HEK293T (cell line): ENCODE results near the gene SNX9.

Experiments used
- CTCF ChIA-PET: fragments of 350-600 bp; formaldehyde crosslinking; extraction: SDS; loops from one replicate; lab custom pipeline; 2021; ENCODE audit warnings: antibody characterized with exemption, inconsistent platforms; lab: Yijun Ruan, JAX
- POLR2A ChIA-PET: fragments of 350-600 bp; formaldehyde crosslinking; extraction: SDS; loops from one replicate; lab custom pipeline; 2020; ENCODE audit warnings: antibody characterized with exemption, inconsistent platforms; lab: Yijun Ruan, JAX
- DNase-seq: peaks from one replicate; pipeline ENCODE4 v3.0.0; 2012; ENCODE audit warnings: mixed read lengths; ENCODE audit errors: extremely low spot score
- ARNT ChIP-seq: fragments of 450-650 bp; IDR thresholded peaks from 2 replicates; pipeline ENCODE4 v1.6.1; 2017; ENCODE audit warnings: mild to moderate bottlenecking
- BHLHE40 ChIP-seq: fragments of 450-650 bp; IDR thresholded peaks from 2 replicates; pipeline ENCODE4 v1.6.1; 2016; ENCODE audit warnings: mild to moderate bottlenecking, moderate library complexity, borderline replicate concordance
- CTBP1 ChIP-seq: fragments of 450-650 bp; IDR thresholded peaks from 2 replicates; pipeline ENCODE4 v1.6.1; 2016; ENCODE audit warnings: borderline replicate concordance
- ELF4 ChIP-seq: fragments of 450-650 bp; IDR thresholded peaks from 2 replicates; pipeline ENCODE4 v1.6.1; 2017; ENCODE audit warnings: antibody characterized with exemption
- FOXA1 ChIP-seq: fragments of 450-650 bp; IDR thresholded peaks from 2 replicates; pipeline ENCODE4 v1.6.1; 2016; ENCODE audit warnings: mild to moderate bottlenecking
- FOXK2 ChIP-seq: fragments of 450-650 bp; IDR thresholded peaks from 2 replicates; pipeline ENCODE4 v1.6.1; 2016; ENCODE audit warnings: mild to moderate bottlenecking
- FOXM1 ChIP-seq: fragments of 450-650 bp; IDR thresholded peaks from 2 replicates; pipeline ENCODE4 v1.6.1; 2017; ENCODE audit warnings: mild to moderate bottlenecking, borderline replicate concordance
- HDGF ChIP-seq: fragments of 450-650 bp; IDR thresholded peaks from 2 replicates; pipeline ENCODE4 v1.6.1; 2017; ENCODE audit warnings: antibody characterized with exemption, borderline replicate concordance
- L3MBTL2 ChIP-seq: fragments of 450-650 bp; conservative IDR thresholded peaks from 2 replicates; pipeline ENCODE4 v1.6.1; 2016; ENCODE audit warnings: mild to moderate bottlenecking
- LEF1 ChIP-seq: fragments of 450-650 bp; IDR thresholded peaks from 2 replicates; pipeline ENCODE4 v1.6.1; 2017; ENCODE audit warnings: mild to moderate bottlenecking, borderline replicate concordance
- NFRKB ChIP-seq: fragments of 450-650 bp; IDR thresholded peaks from 2 replicates; pipeline ENCODE4 v1.6.1; 2016; ENCODE audit warnings: mild to moderate bottlenecking, moderate library complexity
- SP1 ChIP-seq: fragments of 450-650 bp; IDR thresholded peaks from 2 replicates; pipeline ENCODE4 v1.6.1; 2017
- SUZ12 ChIP-seq: fragments of 450-650 bp; IDR thresholded peaks from 2 replicates; pipeline ENCODE4 v1.6.1; 2016; ENCODE audit warnings: mild to moderate bottlenecking
- TARDBP ChIP-seq: fragments of 450-650 bp; IDR thresholded peaks from 2 replicates; pipeline ENCODE4 v1.6.1; 2016
- ZNF384 ChIP-seq: fragments of 450-650 bp; IDR thresholded peaks from 2 replicates; pipeline ENCODE4 v1.6.1; 2016
- TF ChIP-seq, protein P1 (sequence below): fragments of 450-650 bp; IDR thresholded peaks from 2 replicates; pipeline ENCODE4 v1.6.1; 2016

The SNX9 gene

DNA sequence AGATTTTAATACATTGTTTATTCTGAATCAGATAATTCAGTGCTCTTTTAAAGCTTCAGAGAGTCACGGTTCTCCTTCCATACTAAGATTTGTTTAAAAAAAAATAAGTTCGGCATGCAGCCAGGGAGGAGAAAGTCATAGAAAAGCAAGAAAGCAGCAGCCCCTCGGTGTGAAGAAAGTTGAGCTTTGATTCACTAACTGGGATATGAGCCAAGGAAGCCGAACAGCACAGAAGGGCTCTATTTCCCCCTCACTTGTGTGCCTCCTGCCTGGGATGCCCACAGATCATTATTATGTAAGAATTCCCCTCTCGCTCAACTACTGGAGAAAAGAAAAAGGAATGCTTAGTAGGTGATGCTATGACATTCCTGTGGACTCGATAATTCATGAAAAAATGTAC lies 89.3 kb downstream of the SNX9 start:
- ChIA-PET POLR2A (no interaction called here), CTCF (interaction anchor here (0.7 to 0.8 kb wide), 2 partner anchors 39 to 1968 kb away, joined by 3 read pairs; no protein-coding TSS in a partner anchor)
- DNase-seq = no peak
- no peak for TF ChIP-seq FOXK2
- no peak for TF ChIP-seq ZNF384
- TF ChIP-seq, protein P1, sequence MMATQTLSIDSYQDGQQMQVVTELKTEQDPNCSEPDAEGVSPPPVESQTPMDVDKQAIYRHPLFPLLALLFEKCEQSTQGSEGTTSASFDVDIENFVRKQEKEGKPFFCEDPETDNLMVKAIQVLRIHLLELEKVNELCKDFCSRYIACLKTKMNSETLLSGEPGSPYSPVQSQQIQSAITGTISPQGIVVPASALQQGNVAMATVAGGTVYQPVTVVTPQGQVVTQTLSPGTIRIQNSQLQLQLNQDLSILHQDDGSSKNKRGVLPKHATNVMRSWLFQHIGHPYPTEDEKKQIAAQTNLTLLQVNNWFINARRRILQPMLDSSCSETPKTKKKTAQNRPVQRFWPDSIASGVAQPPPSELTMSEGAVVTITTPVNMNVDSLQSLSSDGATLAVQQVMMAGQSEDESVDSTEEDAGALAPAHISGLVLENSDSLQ = no peak
- no peak for TF ChIP-seq ARNT
- TF ChIP-seq BHLHE40 = no peak
- no peak for TF ChIP-seq HDGF
- TF ChIP-seq LEF1 = no peak
- no peak for TF ChIP-seq NFRKB

DNA sequence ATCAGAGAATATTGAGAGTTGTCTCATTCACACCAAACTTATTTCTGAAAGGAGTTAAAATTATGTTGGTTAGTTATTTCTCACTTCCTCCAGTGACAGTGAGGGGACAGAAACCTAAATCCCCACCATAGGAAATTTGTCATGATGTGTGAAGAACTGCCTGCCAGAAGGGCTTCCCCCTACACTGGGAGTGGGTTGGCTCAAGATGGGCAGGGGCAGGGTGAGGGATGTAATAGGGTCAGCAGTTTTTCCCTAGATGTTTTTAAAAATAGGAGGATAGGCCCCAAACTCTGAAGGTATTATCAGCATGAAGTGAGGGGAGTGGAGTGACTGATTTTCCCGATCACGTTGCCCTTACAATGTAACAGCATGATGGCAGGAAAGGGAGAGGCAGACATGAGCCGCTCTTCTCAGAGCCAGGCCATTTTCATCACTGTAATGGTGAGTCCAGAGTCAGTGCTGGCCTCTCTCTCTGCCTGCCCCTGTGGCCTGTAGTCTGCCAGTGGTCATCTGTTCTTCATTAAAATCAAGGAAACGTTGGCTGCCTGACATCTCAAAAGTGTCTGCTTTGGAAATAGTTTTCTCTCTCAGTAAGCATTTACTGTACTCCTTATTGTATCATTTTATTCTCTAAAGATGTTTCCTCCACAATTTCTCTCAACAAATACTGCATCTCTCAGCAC lies 98.8 kb downstream of the SNX9 start:
- ChIA-PET CTCF (no interaction called here), POLR2A (no interaction called here)
- DNase-seq = no peak
- TF ChIP-seq, protein P1 = no peak
- TF ChIP-seq BHLHE40 (no peak), NFRKB (no peak), LEF1 (no peak), ARNT (no peak), L3MBTL2 (no peak), FOXM1 (no peak), ELF4 (no peak), FOXA1 (no peak), SP1 (no peak), ZNF384 (no peak), CTBP1 (no peak)

DNA sequence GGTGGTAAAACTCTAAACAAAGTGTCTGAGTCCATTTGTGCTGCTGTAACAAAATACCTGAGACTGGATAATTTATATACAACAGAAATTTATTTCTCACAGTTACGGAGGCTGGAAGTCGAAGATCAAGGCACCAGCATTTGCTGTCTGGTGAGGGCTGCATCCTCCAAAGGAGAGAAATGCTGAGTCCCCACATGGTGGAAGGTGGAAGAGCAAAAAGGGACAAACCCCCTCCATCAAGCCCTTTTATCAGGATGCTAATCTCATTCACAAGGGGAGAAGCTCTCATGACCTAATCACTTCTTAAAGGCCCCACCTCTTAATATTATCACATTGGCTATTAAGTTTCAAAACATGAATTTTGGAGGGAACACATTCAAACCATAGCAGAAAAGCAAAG lies 102.7 kb downstream of the SNX9 start:
- ChIA-PET CTCF (no interaction called here), POLR2A (no interaction called here)
- DNase-seq = no peak
- TF ChIP-seq CTBP1 (no peak), LEF1 (no peak), ELF4 (no peak), FOXA1 (no peak), L3MBTL2 (no peak), ZNF384 (no peak), SUZ12 (no peak), NFRKB (no peak), BHLHE40 (no peak), HDGF (no peak), SP1 (no peak), FOXM1 (no peak)
- TF ChIP-seq, protein P1 = no peak

DNA sequence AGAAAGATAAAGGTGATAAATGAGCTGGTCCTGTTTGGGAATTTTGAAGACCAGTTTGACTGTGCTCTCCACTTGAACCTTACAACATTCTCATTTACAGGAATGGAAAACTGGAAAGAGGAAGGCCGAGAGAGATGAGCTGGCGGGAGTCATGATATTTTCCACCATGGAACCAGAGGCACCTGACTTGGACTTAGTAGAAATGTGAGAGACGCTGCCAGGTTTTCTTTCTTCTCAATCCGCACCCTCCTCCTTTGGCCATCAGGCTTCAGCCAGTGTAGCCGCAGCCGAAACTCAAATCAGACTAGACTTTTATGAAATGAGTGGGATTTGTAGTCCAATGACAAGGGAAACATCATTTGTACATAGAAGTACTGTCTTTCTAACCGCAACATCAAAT lies 104.0 kb downstream of the SNX9 start:
- no peak for TF ChIP-seq NFRKB
- no peak for TF ChIP-seq BHLHE40
- TF ChIP-seq FOXK2 = no peak
- no peak for TF ChIP-seq ARNT
- no peak for TF ChIP-seq SP1
- TF ChIP-seq FOXM1 = no peak
- TF ChIP-seq, protein P1 = no peak
- no peak for TF ChIP-seq TARDBP
- TF ChIP-seq ZNF384 = no peak
- TF ChIP-seq ELF4 = no peak
- no peak for TF ChIP-seq HDGF
- no peak for TF ChIP-seq SUZ12
- TF ChIP-seq LEF1 = no peak
- TF ChIP-seq FOXA1 = no peak
- TF ChIP-seq L3MBTL2 = no peak
- no peak for TF ChIP-seq CTBP1
- POLR2A ChIA-PET = no interaction called here
- CTCF ChIA-PET = no interaction called here
- DNase-seq = no peak

DNA sequence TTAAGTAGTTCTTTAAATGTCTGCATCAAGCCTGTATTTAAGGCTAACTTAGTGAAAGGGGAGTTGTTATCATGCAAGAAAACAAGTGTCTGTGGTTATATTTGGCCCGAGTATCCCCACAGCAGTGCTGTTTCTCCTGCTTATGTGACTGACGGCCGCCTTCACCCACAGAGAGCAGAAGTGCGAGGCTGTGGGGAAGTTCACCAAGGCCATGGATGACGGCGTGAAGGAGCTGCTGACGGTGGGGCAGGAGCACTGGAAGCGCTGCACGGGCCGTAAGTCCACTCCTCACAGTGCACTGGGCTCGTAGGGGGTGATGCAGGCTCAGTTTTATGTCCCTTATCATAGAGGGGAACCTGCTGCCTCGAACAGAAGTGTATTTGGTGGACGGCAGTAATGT lies 105.4 kb downstream of the SNX9 start:
- TF ChIP-seq FOXK2 (no peak), FOXM1 (no peak), CTBP1 (no peak), LEF1 (no peak), SUZ12 (no peak), FOXA1 (no peak), ZNF384 (no peak), ARNT (no peak), NFRKB (no peak), SP1 (no peak), L3MBTL2 (no peak), TARDBP (no peak)
- ChIA-PET POLR2A (no interaction called here), CTCF (no interaction called here)
- DNase-seq = no peak

DNA sequence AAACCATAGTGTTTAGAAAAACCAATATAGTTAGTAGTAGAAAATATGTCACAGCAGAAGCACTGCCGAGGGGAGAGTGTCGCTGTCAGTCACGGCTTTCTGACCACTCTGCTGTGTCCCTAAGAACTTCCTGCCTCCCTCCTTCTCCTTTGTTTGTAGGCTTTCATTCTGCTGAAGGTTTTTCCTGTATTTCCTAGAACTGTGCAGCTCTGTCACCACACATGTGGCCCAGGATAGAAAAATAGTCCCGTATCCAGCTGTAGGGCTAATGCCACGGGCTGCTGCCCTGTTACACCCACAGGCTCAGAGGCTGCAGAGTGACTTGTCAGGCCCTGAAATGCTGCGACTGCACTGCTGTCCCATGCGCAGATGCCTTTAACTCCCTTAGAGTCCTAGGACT lies 106.0 kb downstream of the SNX9 start:
- CTCF ChIA-PET = no interaction called here
- no peak for DNase-seq
- POLR2A ChIA-PET = no interaction called here
- no peak for TF ChIP-seq NFRKB
- TF ChIP-seq BHLHE40 = no peak
- TF ChIP-seq HDGF = no peak
